GM15510 (cell line): ENCODE data around the gene PARVA.

Source experiments
- POLR2A ChIP-seq: IDR thresholded peaks from 3 replicates; pipeline ENCODE4 v1.6.1; 2011; ENCODE audit warnings: borderline replicate concordance; ENCODE audit not compliant: insufficient read length; ENCODE audit errors: extremely low read depth

Gene PARVA

GRCh38 chr11:12451179-12451814 is 73.9 kb downstream of the PARVA start:
- TF ChIP-seq POLR2A, result no peak

GRCh38 chr11:12453243-12453642 is 75.9 kb downstream of the PARVA start:
- no peak for TF ChIP-seq POLR2A

GRCh38 chr11:12454782-12455181 is 77.4 kb downstream of the PARVA start:
- no peak for TF ChIP-seq POLR2A

- no peak for TF ChIP-seq POLR2A
Observed at GRCh38 chr11:12455938-12456337, 78.6 kb downstream of the PARVA start.

- TF ChIP-seq POLR2A, result no peak
Observed at GRCh38 chr11:12456651-12457579, 79.5 kb downstream of the PARVA start.

- TF ChIP-seq POLR2A, result no peak
Observed at GRCh38 chr11:12458042-12458441, 80.7 kb downstream of the PARVA start.

GRCh38 chr11:12459374-12459773 is 82.0 kb downstream of the PARVA start:
- TF ChIP-seq POLR2A, result no peak

- TF ChIP-seq POLR2A, result no peak
Observed at GRCh38 chr11:12459865-12460444, 82.6 kb downstream of the PARVA start.

GRCh38 chr11:12460466-12460865 is 83.1 kb downstream of the PARVA start:
- TF ChIP-seq POLR2A, result no peak

- no peak for TF ChIP-seq POLR2A
Observed at GRCh38 chr11:12461516-12461915, 84.1 kb downstream of the PARVA start.

GRCh38 chr11:12464303-12464702 is 86.9 kb downstream of the PARVA start:
- no peak for TF ChIP-seq POLR2A

- TF ChIP-seq POLR2A, result no peak
Observed at GRCh38 chr11:12465332-12465731, 88.0 kb downstream of the PARVA start.

- no peak for TF ChIP-seq POLR2A
Observed at GRCh38 chr11:12467610-12468009, 90.2 kb downstream of the PARVA start.

- TF ChIP-seq POLR2A, result no peak
Observed at GRCh38 chr11:12469451-12469850, 92.1 kb downstream of the PARVA start.

- TF ChIP-seq POLR2A, result no peak
Observed at GRCh38 chr11:12470236-12470635, 92.9 kb downstream of the PARVA start.

GRCh38 chr11:12472401-12473005 is 95.1 kb downstream of the PARVA start:
- no peak for TF ChIP-seq POLR2A

- no peak for TF ChIP-seq POLR2A
Observed at GRCh38 chr11:12473381-12473780, 96.0 kb downstream of the PARVA start.
